SJCRH30 (cell line): ENCODE results near the gene WDR47. TPM values are rescaled to one million over a fixed set of nuclear protein-coding genes. Genes with fewer than 3 reads are reported as not detected.

ENCODE experiments used
- total RNA-seq: library from RNA; depleted of rRNA; stranded (reverse); fragments of >200 nt; shearing (Covaris generic); gene quantifications from 2 replicates; pipeline ENCODE4 v1.2.3, GENCODE V29; 2014; rRNA removed

WDR47 gene
- total RNA-seq, 1 experiment from 2014 or later: 17.1 TPM

Other genes starting within 250 kb of the WDR47 start
- gene AKNAD1, start 185.0 kb downstream of the WDR47 start, total RNA-seq: 0.30 and 0.87 TPM in 2 replicates
- gene GPSM2, start 165.1 kb downstream of the WDR47 start, total RNA-seq: 40.1 and 40.4 TPM in 2 replicates
- gene CLCC1, start 78.6 kb downstream of the WDR47 start, total RNA-seq: 23.8 and 27.7 TPM in 2 replicates
- gene TAF13, start 33.9 kb upstream of the WDR47 start, total RNA-seq: 52.2 and 54.2 TPM in 2 replicates
- gene TMEM167B, start 48.7 kb upstream of the WDR47 start, total RNA-seq: 20.7 and 24.7 TPM in 2 replicates
- 0.03 TPM in 1 of 2 replicates, not detected in the other for gene ELAPOR1, start 72.0 kb upstream of the WDR47 start, total RNA-seq
- gene SARS1, start 171.8 kb upstream of the WDR47 start, total RNA-seq: 105 and 107 TPM in 2 replicates
- 2.6 and 4.0 TPM in 2 replicates for gene CELSR2, start 207.4 kb upstream of the WDR47 start, total RNA-seq
- 67.5 and 73.2 TPM in 2 replicates for gene PSRC1, start 241.0 kb upstream of the WDR47 start, total RNA-seq